ENCODE results near the gene RRH.

RRH gene

GRCh38 chr4:109890076-109890475 is 62.3 kb downstream of the RRH start:
- Histone ChIP-seq H2AFZ (no peak overlapping the region), H3K9me3 (ENCODE audit: control insufficient read depth, low read length) (no peaks in the 10 kb centered on the region), H3K36me3 (ENCODE audit: control insufficient read depth, insufficient read depth, low read length) (no peaks in the 10 kb centered on the region), H3K4me2 (ENCODE audit: low read length) (no peak overlapping the region), H3K27me3 (ENCODE audit: control insufficient read depth, insufficient read depth, low read length) (no peaks in the 10 kb centered on the region), H3K4me3 (ENCODE audit: low read depth, low read length) (no peak overlapping the region), H3K79me2 (no peaks in the 10 kb centered on the region), H3K4me1 (no peaks in the 10 kb centered on the region), H3K9ac (no peak overlapping the region), H3K27ac (no peak overlapping the region)
- TF ChIP-seq, protein P1, sequence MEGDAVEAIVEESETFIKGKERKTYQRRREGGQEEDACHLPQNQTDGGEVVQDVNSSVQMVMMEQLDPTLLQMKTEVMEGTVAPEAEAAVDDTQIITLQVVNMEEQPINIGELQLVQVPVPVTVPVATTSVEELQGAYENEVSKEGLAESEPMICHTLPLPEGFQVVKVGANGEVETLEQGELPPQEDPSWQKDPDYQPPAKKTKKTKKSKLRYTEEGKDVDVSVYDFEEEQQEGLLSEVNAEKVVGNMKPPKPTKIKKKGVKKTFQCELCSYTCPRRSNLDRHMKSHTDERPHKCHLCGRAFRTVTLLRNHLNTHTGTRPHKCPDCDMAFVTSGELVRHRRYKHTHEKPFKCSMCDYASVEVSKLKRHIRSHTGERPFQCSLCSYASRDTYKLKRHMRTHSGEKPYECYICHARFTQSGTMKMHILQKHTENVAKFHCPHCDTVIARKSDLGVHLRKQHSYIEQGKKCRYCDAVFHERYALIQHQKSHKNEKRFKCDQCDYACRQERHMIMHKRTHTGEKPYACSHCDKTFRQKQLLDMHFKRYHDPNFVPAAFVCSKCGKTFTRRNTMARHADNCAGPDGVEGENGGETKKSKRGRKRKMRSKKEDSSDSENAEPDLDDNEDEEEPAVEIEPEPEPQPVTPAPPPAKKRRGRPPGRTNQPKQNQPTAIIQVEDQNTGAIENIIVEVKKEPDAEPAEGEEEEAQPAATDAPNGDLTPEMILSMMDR (IDR thresholded peaks at IDR 0.05) = no peak
